HG03103 (cell line): ENCODE results near the gene SUSD5.

Source experiments
- ATAC-seq: cut with Tn5 transposase; IDR thresholded peaks from one replicate; pipeline ENCODE4 v1.9.1; 2021; ENCODE audit warnings: low read depth; ENCODE audit not compliant: unreplicated experiment

SUSD5 gene

GRCh38 chr3:33218446-33219174 lies at the start of gene SUSD5:
SUSD5 (minus strand) TSS chr3:33218810; CDS start chr3:33218797, 13 bp downstream.
- ATAC-seq = no peak

DNA sequence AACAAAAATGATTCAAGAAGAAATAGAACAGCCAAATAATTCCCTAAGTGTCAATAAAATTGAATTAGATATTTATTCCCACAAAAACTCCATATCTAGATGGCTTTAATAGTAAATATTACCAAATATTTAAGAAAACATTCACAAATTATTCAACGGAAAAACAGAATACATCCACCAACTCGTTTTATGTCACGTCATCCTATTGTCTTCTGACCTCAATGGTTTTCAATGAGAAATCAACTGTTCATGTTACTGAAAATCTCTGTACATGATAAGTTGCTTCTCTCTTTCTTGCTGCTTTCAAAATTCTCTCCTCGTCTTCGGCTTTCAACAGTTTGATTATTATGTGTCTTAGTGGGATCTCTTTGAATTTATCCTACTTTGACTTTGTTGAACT lies 41.5 kb upstream of the SUSD5 start:
- no peak for ATAC-seq

DNA sequence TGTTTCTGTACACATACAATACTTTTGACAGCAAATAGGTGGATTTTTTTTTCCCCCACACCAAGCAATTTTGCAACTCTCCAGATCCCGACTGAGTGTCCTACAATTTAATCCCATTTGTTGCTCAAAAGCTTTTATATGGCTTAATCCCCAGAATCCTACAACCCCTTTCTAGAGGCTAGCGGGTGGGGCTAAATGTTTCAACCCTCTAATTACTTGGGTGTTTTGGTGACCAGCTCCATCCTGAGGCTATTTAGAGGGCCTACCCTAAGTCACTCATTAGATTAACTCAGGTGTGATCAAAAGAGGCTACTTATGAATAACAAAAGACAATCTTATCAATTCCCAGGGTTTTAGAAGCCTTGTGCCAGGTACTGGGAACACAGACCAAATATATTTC lies 37.6 kb upstream of the SUSD5 start:
- no peak for ATAC-seq

GRCh38 chr3:33250712-33251111 lies 32.1 kb upstream of the SUSD5 start:
- ATAC-seq = no peak

GRCh38 chr3:33246786-33247185 lies 28.2 kb upstream of the SUSD5 start:
- no peak for ATAC-seq

DNA sequence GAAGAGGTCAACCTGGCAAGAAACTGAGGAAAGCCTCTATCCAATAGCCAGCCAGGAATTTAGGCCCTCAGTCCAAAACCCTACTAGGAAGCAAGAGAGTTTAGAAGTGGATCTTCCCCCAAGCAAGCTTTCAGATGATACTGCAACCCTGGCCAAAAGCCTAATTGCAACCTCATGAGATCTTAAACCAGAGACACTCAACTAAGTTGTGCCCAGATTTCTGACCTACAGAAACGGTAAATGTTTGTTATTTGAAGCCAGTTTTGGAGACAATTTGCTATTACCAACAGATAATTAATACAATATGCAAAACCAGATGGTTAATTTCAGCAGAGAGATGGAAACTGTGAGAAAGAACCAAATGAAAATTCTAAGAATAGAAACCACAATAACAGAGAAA lies 21.7 kb upstream of the SUSD5 start:
- ATAC-seq = no peak

DNA sequence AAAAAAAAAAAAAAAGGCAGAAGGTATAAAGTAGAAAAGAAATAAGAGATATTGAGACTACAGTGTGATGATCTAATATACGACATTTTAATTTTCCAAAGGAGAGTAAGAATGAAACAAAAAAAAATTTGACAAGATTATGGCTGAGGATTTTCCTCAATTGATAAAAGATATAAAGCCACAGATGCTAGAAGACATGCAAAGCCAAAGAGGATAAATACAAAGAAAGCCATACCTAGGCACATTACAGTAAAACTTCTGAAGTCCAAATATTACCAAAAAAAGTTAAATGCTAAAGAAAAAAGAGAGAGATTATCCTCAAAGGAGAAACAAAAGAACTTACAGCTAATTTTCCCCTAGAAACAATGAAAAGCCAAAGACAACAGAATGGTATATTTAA lies 20.3 kb upstream of the SUSD5 start:
- ATAC-seq = no peak

DNA sequence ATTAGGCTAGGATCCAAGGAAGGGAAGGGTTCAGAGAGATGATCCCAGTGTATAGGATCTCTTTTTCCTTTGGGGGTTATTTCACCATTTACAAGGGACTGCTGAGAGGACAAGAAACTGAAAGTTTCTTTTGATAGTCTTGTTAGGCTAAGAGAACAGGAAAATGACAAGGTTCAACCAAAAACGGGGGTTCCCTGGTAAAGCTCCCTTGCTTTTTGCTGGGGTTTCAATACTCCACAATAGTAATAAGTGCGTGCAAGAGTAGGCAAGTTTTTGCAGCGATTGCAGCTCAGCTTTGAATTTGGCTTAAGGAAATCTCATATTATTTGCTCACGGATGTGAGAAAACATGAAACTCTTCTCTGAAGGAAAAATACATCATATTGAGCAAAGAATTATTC lies 18.8 kb upstream of the SUSD5 start:
- ATAC-seq = no peak

DNA sequence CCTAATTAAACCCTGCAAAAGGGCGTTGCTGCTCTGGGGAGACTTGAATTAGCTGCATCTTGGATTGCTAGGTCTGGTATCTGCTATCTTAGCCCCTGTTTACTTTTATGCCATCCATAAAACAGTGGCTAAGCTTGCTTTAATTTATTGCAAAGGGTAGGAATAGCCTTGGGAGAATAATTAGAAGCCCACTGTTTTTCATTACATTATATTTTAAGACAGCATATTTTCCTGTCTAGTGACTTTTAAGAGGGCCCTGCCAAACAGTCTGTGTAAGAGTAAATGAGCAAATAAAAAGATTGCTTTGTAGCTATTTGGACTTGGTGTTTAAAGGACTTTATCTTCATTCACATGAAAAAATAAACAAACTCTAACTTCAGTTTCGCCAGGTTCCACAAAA lies 17.4 kb upstream of the SUSD5 start:
- no peak for ATAC-seq

DNA sequence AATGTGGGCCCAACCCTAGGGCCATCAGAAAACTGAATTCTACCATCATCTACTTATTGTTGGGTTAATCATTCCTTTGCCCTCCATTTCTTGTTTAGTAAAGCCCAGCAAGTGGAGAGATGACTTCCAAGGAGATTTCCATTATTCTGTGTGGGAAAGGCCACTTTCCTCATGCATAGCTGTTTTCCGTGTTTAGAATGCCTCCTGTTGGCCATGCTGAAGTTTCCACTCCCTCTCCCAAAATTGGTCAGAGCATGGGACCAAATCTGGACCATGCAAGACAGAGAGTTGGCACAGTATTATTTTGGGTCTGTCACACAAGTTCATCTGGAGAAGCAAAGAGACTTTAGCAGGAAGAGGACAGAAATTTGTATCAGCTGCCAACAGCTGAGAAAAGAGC lies 15.3 kb upstream of the SUSD5 start:
- no peak for ATAC-seq

DNA sequence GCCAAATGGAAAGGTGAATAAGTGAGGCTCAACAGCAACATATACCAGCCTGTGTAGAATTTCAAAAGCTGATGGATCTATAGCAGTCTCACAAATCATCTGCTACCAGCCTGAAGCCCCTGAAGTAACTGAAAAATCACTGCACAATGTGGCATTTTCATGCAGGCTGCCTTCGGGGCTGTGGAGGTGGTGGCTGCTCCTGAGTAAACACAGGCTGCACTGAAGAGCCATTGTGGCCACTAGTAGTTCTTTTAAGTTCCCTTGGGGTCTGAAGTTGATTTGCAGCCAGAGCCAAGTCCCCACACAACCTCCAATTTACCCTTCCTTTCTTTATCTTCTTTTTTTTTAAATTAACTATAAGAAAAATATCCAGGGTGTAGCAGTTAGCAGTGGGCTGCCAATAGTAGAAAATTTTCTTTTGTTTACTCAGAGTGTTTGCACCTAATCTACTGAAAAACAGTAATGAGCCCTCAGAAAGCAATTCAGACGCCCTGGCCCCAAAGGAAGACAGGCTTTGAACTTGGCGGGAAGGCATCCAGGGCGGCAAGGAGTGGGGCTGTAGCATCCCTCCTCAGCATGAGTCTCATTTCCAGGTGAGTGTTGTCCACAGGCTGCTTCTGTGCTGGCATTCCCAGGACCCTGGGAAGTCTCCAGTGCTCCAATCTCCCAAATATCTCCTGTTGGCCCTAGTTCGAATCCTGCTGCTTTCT lies 13.3 kb upstream of the SUSD5 start:
- no peak for ATAC-seq

- no peak for ATAC-seq
Measured at GRCh38 chr3:33229947-33230346, 11.3 kb upstream of the SUSD5 start.

- ATAC-seq = no peak
Measured at GRCh38 chr3:33229066-33229465, 10.5 kb upstream of the SUSD5 start.

- no peak for ATAC-seq
Measured at GRCh38 chr3:33221241-33221640, 2.6 kb upstream of the SUSD5 start.

- no peak for ATAC-seq
Measured at GRCh38 chr3:33219175-33219487, 521 bp upstream of the SUSD5 start.

- no peak for ATAC-seq
Measured at GRCh38 chr3:33217866-33218445, 654 bp downstream of the SUSD5 start.

DNA sequence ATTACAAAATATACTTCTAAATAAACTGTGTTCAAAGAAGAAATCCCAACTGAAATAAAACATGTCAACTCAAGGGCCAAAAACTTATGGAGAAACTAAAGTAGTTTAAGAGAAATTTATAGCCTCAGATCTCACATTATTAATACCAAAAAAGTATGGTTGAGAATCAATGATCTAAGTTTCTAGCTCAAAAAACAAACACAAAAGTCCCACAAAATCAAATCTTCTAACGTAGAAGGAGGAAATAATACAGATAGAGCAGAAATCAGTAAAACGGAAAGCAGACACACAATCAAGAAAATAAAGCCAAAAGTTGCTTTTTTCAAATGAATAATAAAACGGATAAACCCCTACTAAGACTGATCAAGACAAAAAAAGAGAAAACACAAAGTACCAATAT lies 2.9 kb downstream of the SUSD5 start:
- ATAC-seq = no peak

DNA sequence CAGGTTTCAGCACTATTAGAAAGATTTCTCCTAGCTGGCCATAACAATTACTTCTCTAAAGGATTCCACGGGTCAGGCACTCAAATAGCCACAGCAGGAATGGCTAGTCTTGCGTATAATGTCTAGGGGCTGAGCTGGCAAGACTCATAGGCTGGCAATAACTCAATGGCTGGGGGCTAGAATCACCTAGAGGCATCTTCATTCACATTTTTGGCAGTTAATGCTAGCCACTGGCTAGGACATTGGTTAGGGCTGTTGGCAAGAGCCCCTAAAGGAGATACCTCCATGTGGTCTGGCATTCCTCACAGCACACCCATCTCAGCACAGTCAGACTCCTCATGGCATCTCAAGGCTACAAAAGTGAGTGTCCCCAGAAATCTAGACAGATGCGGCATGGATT lies 6.2 kb downstream of the SUSD5 start:
- ATAC-seq = no peak

GRCh38 chr3:33211444-33211843 lies 7.2 kb downstream of the SUSD5 start:
- ATAC-seq = no peak

- no peak for ATAC-seq
Measured at GRCh38 chr3:33209357-33209756, 9.3 kb downstream of the SUSD5 start.

GRCh38 chr3:33202711-33203457 lies 15.7 kb downstream of the SUSD5 start:
- no peak for ATAC-seq
